SK-N-SH treated with all-trans-retinoic acid at 6 μM for 48 hours (cell line): ENCODE measurements around the gene MIPOL1.

Experiments used
- ATAC-seq: fragments of 200-7000 bp; cut with Tn5 transposase; 3 replicates; pipeline ENCODE4 v1.9.1; 2020; ENCODE audit warnings: mild to moderate bottlenecking, moderate library complexity
- BACH2 ChIP-seq: fragments of 250-450 bp; sonication (Bioruptor Pico); IDR thresholded peaks from 2 replicates; pipeline ENCODE4 v1.9.0; 2021; ENCODE audit warnings: mild to moderate bottlenecking, borderline replicate concordance
- CREB5 ChIP-seq: fragments of 250-450 bp; sonication (Bioruptor Pico); IDR thresholded peaks from 2 replicates; pipeline ENCODE4 v1.5.1; 2020; ENCODE audit warnings: low read depth, mild to moderate bottlenecking, moderate library complexity
- CSDC2 ChIP-seq: fragments of 250-450 bp; sonication (Bioruptor Pico); IDR thresholded peaks from 2 replicates; pipeline ENCODE4 v1.5.0; 2020; ENCODE audit warnings: mild to moderate bottlenecking, moderate library complexity
- CSRNP3 ChIP-seq: fragments of 250-450 bp; sonication (Bioruptor Pico); IDR thresholded peaks from 2 replicates; pipeline ENCODE4 v1.5.1; 2021; ENCODE audit warnings: mild to moderate bottlenecking, moderate library complexity
- GLIS3 ChIP-seq: fragments of 250-450 bp; sonication (Bioruptor Pico); IDR thresholded peaks from 2 replicates; pipeline ENCODE4 v1.5.0; 2020; ENCODE audit warnings: mild to moderate bottlenecking, moderate library complexity
- ISL1 ChIP-seq: fragments of 250-450 bp; sonication (Bioruptor Pico); IDR thresholded peaks from 2 replicates; pipeline ENCODE4 v2.1.2; 2022; ENCODE audit warnings: mild to moderate bottlenecking, moderate library complexity
- OSR1 ChIP-seq: fragments of 250-450 bp; sonication (Bioruptor Pico); IDR thresholded peaks from 2 replicates; pipeline ENCODE4 v1.8.0; 2022; ENCODE audit warnings: moderate library complexity, mild to moderate bottlenecking, inconsistent platforms
- PATZ1 ChIP-seq: fragments of 250-450 bp; sonication (Bioruptor Pico); IDR thresholded peaks from 2 replicates; pipeline ENCODE4 v1.8.0; 2020; ENCODE audit warnings: mild to moderate bottlenecking, moderate library complexity, borderline replicate concordance
- POU6F1 ChIP-seq: fragments of 250-450 bp; sonication (Bioruptor Pico); IDR thresholded peaks from 2 replicates; pipeline ENCODE4 v1.8.0; 2021; ENCODE audit warnings: low read depth, mild to moderate bottlenecking, moderate library complexity, borderline replicate concordance
- PPARA ChIP-seq: fragments of 250-450 bp; sonication (Bioruptor Pico); IDR thresholded peaks from 2 replicates; pipeline ENCODE4 v1.5.0; 2020; ENCODE audit warnings: mild to moderate bottlenecking, borderline replicate concordance
- SNAI2 ChIP-seq: fragments of 250-450 bp; sonication (Bioruptor Pico); IDR thresholded peaks from 2 replicates; pipeline ENCODE4 v1.5.0; 2020; ENCODE audit warnings: mild to moderate bottlenecking, moderate library complexity
- TCF4 ChIP-seq: fragments of 250-450 bp; sonication (Bioruptor Pico); IDR thresholded peaks from 2 replicates; pipeline ENCODE4 v1.8.0; 2021; ENCODE audit warnings: mild to moderate bottlenecking, moderate library complexity, borderline replicate concordance
- TOX ChIP-seq: fragments of 250-450 bp; sonication (Bioruptor Pico); IDR thresholded peaks from 2 replicates; pipeline ENCODE4 v1.8.0; 2021; ENCODE audit warnings: mild to moderate bottlenecking, moderate library complexity, borderline replicate concordance
- TSHZ2 ChIP-seq: fragments of 250-450 bp; sonication (Bioruptor Pico); IDR thresholded peaks from 2 replicates; pipeline ENCODE4 v1.5.0; 2020; ENCODE audit warnings: mild to moderate bottlenecking, moderate library complexity
- ZC3H10 ChIP-seq: fragments of 250-450 bp; sonication (Bioruptor Pico); IDR thresholded peaks from 2 replicates; pipeline ENCODE4 v1.5.1; 2021; ENCODE audit warnings: mild to moderate bottlenecking, moderate library complexity
- ZFP3 ChIP-seq: fragments of 250-450 bp; sonication (Bioruptor Pico); IDR thresholded peaks from 2 replicates; pipeline ENCODE4 v1.5.0; 2020; ENCODE audit warnings: mild to moderate bottlenecking, moderate library complexity
- ZFP30 ChIP-seq: fragments of 450-650 bp; formaldehyde crosslinking; IDR thresholded peaks from 2 replicates; pipeline ENCODE4 v1.5.0; 2022; ENCODE audit warnings: mild to moderate bottlenecking, moderate library complexity
- ZNF565 ChIP-seq: fragments of 450-650 bp; formaldehyde crosslinking; conservative IDR thresholded peaks from 2 replicates; pipeline ENCODE4 v1.5.0; 2020; ENCODE audit warnings: low read depth, mild to moderate bottlenecking, moderate library complexity
- ZNF8 ChIP-seq: fragments of 450-650 bp; formaldehyde crosslinking; IDR thresholded peaks from 2 replicates; pipeline ENCODE4 v1.5.0; 2020; ENCODE audit warnings: mild to moderate bottlenecking, moderate library complexity

Gene MIPOL1

GRCh38 chr14:37544407-37544806 is 346.7 kb downstream of the MIPOL1 start:
- no peak for ATAC-seq
- TF ChIP-seq ISL1 (CRISPR knock-in tag) (no peak), TSHZ2 (CRISPR knock-in tag) (no peak), GLIS3 (no peak), ZFP3 (CRISPR knock-in tag) (no peak), CREB5 (CRISPR knock-in tag) (no peak), TOX (CRISPR knock-in tag) (no peak), PPARA (CRISPR knock-in tag) (no peak), SNAI2 (CRISPR knock-in tag) (no peak)
- TF ChIP-seq, all 23 proteins: peak for 0

GRCh38 chr14:37545174-37545573 is 347.4 kb downstream of the MIPOL1 start:
- no peak for TF ChIP-seq CSDC2 (CRISPR knock-in tag)
- TF ChIP-seq ZNF565 (CRISPR knock-in tag) = no peak
- TF ChIP-seq ZFP30 (CRISPR knock-in tag) = no peak
- no peak for TF ChIP-seq CSRNP3 (CRISPR knock-in tag)
- TF ChIP-seq PPARA (CRISPR knock-in tag) = no peak
- no peak for TF ChIP-seq CREB5 (CRISPR knock-in tag)
- no peak for TF ChIP-seq POU6F1
- TF ChIP-seq ZNF8 (CRISPR knock-in tag) = no peak
- TF ChIP-seq TCF4 (CRISPR knock-in tag) = no peak
- no peak for TF ChIP-seq PATZ1 (CRISPR knock-in tag)
- TF ChIP-seq ZFP3 (CRISPR knock-in tag) = no peak
- no peak for TF ChIP-seq ZC3H10
- TF ChIP-seq TSHZ2 (CRISPR knock-in tag) = no peak
- no peak for TF ChIP-seq OSR1 (CRISPR knock-in tag)
- TF ChIP-seq BACH2 (CRISPR knock-in tag) = no peak
- no peak for TF ChIP-seq SNAI2 (CRISPR knock-in tag)
- no peak for TF ChIP-seq GLIS3
- TF ChIP-seq ISL1 (CRISPR knock-in tag) = no peak
- no peak for ATAC-seq
